T-cell (primary cell): Measurements from ENCODE around the gene MT1M. TPM values are rescaled to one million over a fixed set of nuclear protein-coding genes. Genes with fewer than 3 reads are reported as not detected.

ENCODE experiments used
- ATAC-seq, 4 experiments: fragments of 200-7000 bp in 3 of 4; fragments of 150-1000 bp in 1 of 4; cut with Tn5 transposase; replicated peaks in 1 of 4; 1 replicate in 3 of 4; 2 replicates in 1 of 4; pipeline ENCODE4 v1.10.0; 2021; ENCODE audit warnings: moderate library complexity in 3 of 4, mild to moderate bottlenecking in 2 of 4, moderate number of reproducible peaks in 1 of 4
- CTCF ChIA-PET, 2 donors: fragments of 300-600 bp; sonication (Branson Sonifier 250); formaldehyde crosslinking; loops; one replicate each; lab custom pipeline; 2022; ENCODE audit warnings: antibody characterized with exemption in 2 of 2; lab: Charles Lee
- POLR2A ChIA-PET, 2 donors: fragments of 300-600 bp; sonication (Branson Sonifier 250); formaldehyde crosslinking; loops; one replicate each; lab custom pipeline; 2022; ENCODE audit warnings: antibody characterized with exemption in 2 of 2; lab: Charles Lee
- DNase-seq, 35 experiments: peaks; one replicate each; pipeline versions ENCODE4 v3.0.0 to v3.0.0-alpha.2; 2013 to 2023
- H3K27ac ChIP-seq: one replicate; pipeline ENCODE4 v1.5.1; 2013; ENCODE audit warnings: low read length
- H3K27me3 ChIP-seq, 2 experiments: replicated peaks in 1 of 2; 1 replicate in 1 of 2; 2 replicates in 1 of 2; pipeline versions ENCODE4 v1.6.1 to v1.7.0; 2013; ENCODE audit warnings: low read length in 1 of 2, mixed read lengths in 1 of 2; ENCODE audit not compliant: control insufficient read depth in 2 of 2, insufficient read depth in 2 of 2; ENCODE audit errors: extremely low read depth in 1 of 2
- H3K36me3 ChIP-seq, 2 donors: 1 replicate in 1 of 2; 2 replicates in 1 of 2; pipeline versions ENCODE4 v1.6.1 to v1.7.0; 2013; ENCODE audit warnings: low read length in 1 of 2; ENCODE audit not compliant: control insufficient read depth in 2 of 2, insufficient read depth in 1 of 2; ENCODE audit errors: extremely low read depth in 1 of 2
- H3K4me1 ChIP-seq, 2 experiments: 1 replicate in 1 of 2; 2 replicates in 1 of 2; pipeline versions ENCODE4 v1.6.1 to v1.7.0; 2013; ENCODE audit warnings: low read length in 2 of 2, mixed read lengths in 1 of 2; ENCODE audit not compliant: insufficient read depth in 2 of 2, control insufficient read depth in 1 of 2; ENCODE audit errors: extremely low read depth in 1 of 2
- H3K4me3 ChIP-seq, 2 donors: 1 replicate in 1 of 2; 2 replicates in 1 of 2; pipeline versions ENCODE4 v1.5.1 to v1.7.0; 2013; ENCODE audit warnings: mild to moderate bottlenecking in 2 of 2, low read length in 1 of 2, moderate library complexity in 1 of 2; ENCODE audit not compliant: control insufficient read depth in 1 of 2; ENCODE audit errors: extremely low read depth in 1 of 2
- H3K9me3 ChIP-seq: 2 replicates; pipeline ENCODE4 v1.7.0; 2013
- H3K27ac Mint-ChIP-seq, 2 donors: one replicate each; pipeline ENCODE4 v1.8.0; 2020 to 2021; ENCODE audit warnings: mild to moderate bottlenecking in 2 of 2, mixed read lengths in 2 of 2
- H3K27me3 Mint-ChIP-seq, 2 donors: one replicate each; pipeline ENCODE4 v1.8.0; 2021 to 2022; ENCODE audit warnings: mixed read lengths in 2 of 2
- H3K36me3 Mint-ChIP-seq: one replicate; pipeline ENCODE4 v1.8.0; 2021; ENCODE audit warnings: mixed read lengths
- H3K4me1 Mint-ChIP-seq, 3 donors: one replicate each; pipeline ENCODE4 v1.8.0; 2020 to 2022; ENCODE audit warnings: mixed read lengths in 3 of 3, mild to moderate bottlenecking in 1 of 3
- H3K4me3 Mint-ChIP-seq, 3 donors: one replicate each; pipeline ENCODE4 v1.8.0; 2020 to 2022; ENCODE audit warnings: mild to moderate bottlenecking in 3 of 3, mixed read lengths in 3 of 3, moderate library complexity in 3 of 3
- H3K9me3 Mint-ChIP-seq, 3 donors: one replicate each; pipeline ENCODE4 v1.8.0; 2020 to 2022; ENCODE audit warnings: mixed read lengths in 3 of 3
- WGBS: methylation state at CpG from one replicate; pipeline ENCODE4 v1.1.5; 2013; ENCODE audit warnings: missing lambda C conversion rate; ENCODE audit not compliant: insufficient coverage; 5-methylcytosine and 5-hydroxymethylcytosine counted together
- total RNA-seq, 35 experiments: library from RNA in 6 of 35; stranded (reverse) in 6 of 35; fragments of 120-200 nt in 1 of 35; gene quantifications; one replicate each; pipeline versions ENCODE4 v1.2.1 to v1.2.4 and lab custom pipeline; 2013 to 2026

The MT1M gene
- total RNA-seq, 5 donors from 2014 or later (not counting 1 experiment from before 2014, with no cell fraction given) = not detected

DNA sequence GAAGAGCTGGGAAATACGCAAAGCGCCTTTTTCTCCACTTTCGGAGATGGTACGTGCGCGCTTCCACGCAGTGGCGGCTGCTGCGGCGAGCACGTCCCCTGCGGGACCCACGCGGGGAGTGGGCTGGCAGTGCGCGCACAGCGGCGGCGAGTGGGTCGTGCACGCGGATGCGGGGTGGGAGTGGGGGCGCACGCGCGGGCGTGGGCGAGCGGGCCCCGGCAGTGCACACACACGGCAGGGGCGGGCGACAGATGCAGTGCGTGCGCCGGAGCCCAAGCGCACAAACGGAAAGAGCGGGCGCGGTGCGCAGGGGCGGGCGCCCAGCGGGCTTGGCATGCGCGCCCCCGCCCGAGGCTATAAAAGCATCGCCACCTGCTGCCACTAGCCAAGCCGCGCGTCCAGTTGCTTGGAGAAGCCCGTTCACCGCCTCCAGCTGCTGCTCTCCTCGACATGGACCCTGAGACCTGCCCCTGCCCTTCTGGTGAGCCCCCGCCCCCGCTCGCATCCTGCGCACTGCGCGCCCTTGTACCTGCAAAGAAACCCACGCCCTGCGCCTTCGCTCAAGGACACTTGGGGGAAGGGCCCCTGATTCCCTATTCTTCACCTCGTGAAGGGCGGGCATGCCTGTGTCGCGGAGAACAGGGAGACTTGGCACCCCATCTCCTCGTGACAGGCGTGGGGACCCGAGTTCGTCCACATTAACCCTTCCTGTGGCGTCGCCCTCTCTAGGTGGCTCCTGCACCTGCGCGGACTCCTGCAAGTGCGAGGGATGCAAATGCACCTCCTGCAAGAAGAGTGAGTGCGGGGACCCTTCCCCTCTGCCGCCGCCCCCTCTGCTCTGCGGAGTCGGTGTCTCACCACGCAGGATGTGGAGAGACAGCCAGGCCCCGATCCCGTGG lies 43.1 kb upstream of the MT1M start, which contains the start of gene MT3:
TSS of gene MT3 (plus strand) at position 388 of the 899 bp plus-strand sequence. CDS start at position 451, 63 bp downstream.
- Mint-ChIP-seq H3K27me3 (peaks cover 14 to 45% of the 10 kb centered on the region in 2 donors), H3K4me1 (peaks cover 10 to 14% (median 12%) of the 10 kb centered on the region in 3 donors), H3K27ac (no peak within 1 kb of the TSS)

DNA sequence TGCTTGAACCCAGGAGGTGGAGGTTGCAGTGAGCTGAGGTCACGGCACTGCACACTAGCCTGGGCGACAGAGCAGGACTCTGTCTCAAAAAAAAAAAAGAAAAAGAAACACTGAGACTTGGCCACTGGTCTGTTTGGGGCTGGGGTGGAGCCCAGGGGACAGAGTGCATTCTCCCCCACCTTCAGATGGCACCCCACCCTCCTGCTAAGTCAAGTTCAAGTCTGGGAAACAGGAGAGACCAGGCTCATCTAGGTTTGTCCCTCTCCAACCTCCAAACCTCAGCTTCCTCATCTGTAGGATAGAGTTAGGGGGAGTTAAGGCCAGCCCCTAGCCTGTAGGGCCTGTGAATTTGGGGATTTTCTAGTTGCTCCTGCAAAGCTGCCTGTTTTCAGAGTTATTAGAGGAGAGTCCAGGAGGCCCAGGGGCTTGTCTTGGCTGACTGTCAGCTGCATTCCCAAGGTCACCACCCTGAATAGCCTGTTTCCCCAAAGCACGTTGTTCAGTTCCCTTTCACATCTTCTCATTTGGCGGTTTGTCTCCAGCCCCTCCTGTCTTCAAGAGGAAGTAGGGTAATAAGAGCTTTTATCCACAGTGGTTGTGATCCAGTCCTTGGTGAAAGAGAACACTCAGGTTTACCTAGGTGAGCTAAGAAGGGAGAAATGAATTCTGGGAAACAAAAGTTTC lies 40.9 kb upstream of the MT1M start:
- CTCF ChIA-PET = interaction anchor here (0.5 to 1.3 kb wide), 3 partner anchors 9 to 110 kb away, joined by 3 to 4 read pairs (median 4); no protein-coding TSS in a partner anchor
- H3K27me3 Mint-ChIP-seq = peaks cover 14 to 41% of the 10 kb centered on the region in 2 donors
- Histone ChIP-seq H3K36me3 (no peaks in the 10 kb centered on the region), H3K27me3 (peaks cover 0 to 31% of the 10 kb centered on the region in 2 experiments), H3K27ac (no peak overlapping the region), H3K4me1 (peaks cover 0 to 14% of the 10 kb centered on the region in 2 experiments), H3K9me3 (no peaks in the 10 kb centered on the region), H3K4me3 (no peak overlapping the region)
- peaks cover 0 to 7% (median 0%) of the 10 kb centered on the region in 3 donors for H3K9me3 Mint-ChIP-seq
- H3K27ac Mint-ChIP-seq = no peak overlapping the region
- 100% methylated on average over 2 of the region's 4 CpGs for WGBS
- POLR2A ChIA-PET = no interaction called here
- no peak for DNase-seq
- H3K4me3 Mint-ChIP-seq = no peak overlapping the region
- H3K4me1 Mint-ChIP-seq = peaks cover 10 to 14% (median 12%) of the 10 kb centered on the region in 3 donors
- ATAC-seq = no peak
- no peaks in the 10 kb centered on the region for H3K36me3 Mint-ChIP-seq

More for the DNA sequence above, 43.1 kb upstream of the MT1M start, which contains the start of gene MT3:
- 4% methylated on average over 87 of the region's 87 CpGs for WGBS
- peak in 15 of 35 experiments; percentile 5 to 52 (median 28) for DNase-seq
- ChIA-PET CTCF (no interaction called here), POLR2A (no interaction called here)
- peaks cover 0 to 14% of the 10 kb centered on the region in 2 experiments for H3K4me1 ChIP-seq
- peaks cover 0 to 7% (median 0%) of the 10 kb centered on the region in 3 donors for H3K9me3 Mint-ChIP-seq
- no peak within 1 kb of the TSS for H3K27ac ChIP-seq
- peaks cover 2 to 31% of the 10 kb centered on the region in 2 experiments for H3K27me3 ChIP-seq
- peak; percentile 82 to 90 (median 85) for ATAC-seq
- no peaks in the 10 kb centered on the region for H3K9me3 ChIP-seq
- H3K36me3 ChIP-seq = no peaks in the 10 kb centered on the region
- H3K36me3 Mint-ChIP-seq = no peaks in the 10 kb centered on the region
- peak within 1 kb of the TSS; percentile 71 to 88 (median 78) for H3K4me3 Mint-ChIP-seq
- peak within 1 kb of the TSS; percentile 52 to 77 for H3K4me3 ChIP-seq

DNA sequence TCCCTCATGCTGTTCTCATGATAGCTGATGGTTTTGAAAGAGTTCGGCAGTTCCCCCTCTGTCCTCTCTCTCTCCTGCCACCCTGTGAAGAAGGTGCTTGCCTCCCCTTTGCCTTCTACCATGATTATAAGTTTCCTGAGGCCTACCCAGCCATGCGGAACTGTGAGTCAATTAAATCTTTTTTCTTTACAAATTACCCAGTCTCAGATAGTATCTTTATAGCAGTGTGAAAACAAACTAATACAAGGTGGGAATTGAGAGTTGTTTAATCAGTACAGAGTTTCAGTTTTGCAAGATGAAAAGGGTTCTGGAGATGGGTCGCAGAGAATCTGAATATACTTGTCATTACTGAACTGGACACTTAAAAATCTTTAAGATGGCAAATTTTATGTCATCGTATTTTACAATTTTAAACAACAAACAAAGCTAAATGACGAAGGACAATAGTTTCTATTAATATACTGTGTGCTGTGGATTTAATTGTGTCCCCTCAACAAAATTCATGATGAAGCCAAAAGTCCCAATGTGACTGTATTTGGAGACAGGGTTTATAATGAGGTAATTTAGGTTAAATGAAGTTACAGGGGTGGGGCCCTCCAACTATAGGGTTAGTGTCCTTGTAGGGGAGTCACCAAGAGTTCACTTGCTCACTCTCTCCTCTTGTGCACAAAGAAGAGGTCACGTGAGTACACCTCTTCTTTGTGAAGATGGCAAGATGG lies 38.7 kb upstream of the MT1M start:
- no peak overlapping the region for H3K27ac Mint-ChIP-seq
- DNase-seq (no peak), ATAC-seq (no peak)
- peaks cover 12 to 28% of the 10 kb centered on the region in 2 donors for H3K27me3 Mint-ChIP-seq
- H3K36me3 Mint-ChIP-seq = no peaks in the 10 kb centered on the region
- H3K9me3 Mint-ChIP-seq = peaks cover 0 to 7% (median 0%) of the 10 kb centered on the region in 3 donors
- 100% methylated on average over 1 of the region's 6 CpGs for WGBS
- H3K36me3 ChIP-seq = no peaks in the 10 kb centered on the region
- peaks cover 0 to 13% of the 10 kb centered on the region in 2 experiments for H3K4me1 ChIP-seq
- peaks cover 0 to 22% of the 10 kb centered on the region in 2 experiments for H3K27me3 ChIP-seq
- H3K4me1 Mint-ChIP-seq = peaks cover 10 to 13% (median 12%) of the 10 kb centered on the region in 3 donors
- no peak overlapping the region for H3K27ac ChIP-seq
- no peak overlapping the region for H3K4me3 ChIP-seq
- ChIA-PET POLR2A (no interaction called here), CTCF (interaction anchor here in 1 of 2 donors (0.5 kb wide), 1 partner anchor 113 kb away, joined by 4 read pairs; no protein-coding TSS in a partner anchor)
- no peak overlapping the region for H3K4me3 Mint-ChIP-seq
- H3K9me3 ChIP-seq = no peaks in the 10 kb centered on the region

DNA sequence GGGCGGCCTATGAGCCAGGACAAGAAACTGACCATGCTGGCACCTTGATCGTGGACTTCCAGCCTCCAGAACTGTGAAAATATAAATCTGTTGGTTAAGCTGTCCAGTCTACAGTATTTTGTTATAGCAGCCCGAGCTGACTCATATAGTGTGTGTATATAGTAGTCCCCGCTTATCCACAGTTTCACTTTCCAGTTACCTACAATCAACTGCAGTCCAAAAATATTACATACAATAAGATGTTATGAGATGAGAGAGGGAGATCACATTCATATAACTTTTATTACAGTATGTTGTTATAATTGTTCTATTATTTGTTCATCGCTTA lies 38.2 kb upstream of the MT1M start:
- ChIA-PET POLR2A (no interaction called here), CTCF (no interaction called here)
- H3K4me3 ChIP-seq = no peak overlapping the region
- H3K4me1 ChIP-seq = peaks cover 0 to 9% of the 10 kb centered on the region in 2 experiments
- WGBS = no CpG with 5 or more reads among the region's 5 CpGs
- ATAC-seq (no peak), DNase-seq (no peak)
- Mint-ChIP-seq H3K4me1 (peaks cover 10% of the 10 kb centered on the region in 3 donors), H3K27me3 (peaks cover 10 to 25% of the 10 kb centered on the region in 2 donors), H3K36me3 (no peaks in the 10 kb centered on the region), H3K4me3 (no peak overlapping the region), H3K9me3 (peaks cover 0 to 7% (median 0%) of the 10 kb centered on the region in 3 donors), H3K27ac (no peak overlapping the region)
- H3K36me3 ChIP-seq = no peaks in the 10 kb centered on the region
- H3K27ac ChIP-seq = no peak overlapping the region
- peaks cover 0 to 18% of the 10 kb centered on the region in 2 experiments for H3K27me3 ChIP-seq
- H3K9me3 ChIP-seq = no peaks in the 10 kb centered on the region

DNA sequence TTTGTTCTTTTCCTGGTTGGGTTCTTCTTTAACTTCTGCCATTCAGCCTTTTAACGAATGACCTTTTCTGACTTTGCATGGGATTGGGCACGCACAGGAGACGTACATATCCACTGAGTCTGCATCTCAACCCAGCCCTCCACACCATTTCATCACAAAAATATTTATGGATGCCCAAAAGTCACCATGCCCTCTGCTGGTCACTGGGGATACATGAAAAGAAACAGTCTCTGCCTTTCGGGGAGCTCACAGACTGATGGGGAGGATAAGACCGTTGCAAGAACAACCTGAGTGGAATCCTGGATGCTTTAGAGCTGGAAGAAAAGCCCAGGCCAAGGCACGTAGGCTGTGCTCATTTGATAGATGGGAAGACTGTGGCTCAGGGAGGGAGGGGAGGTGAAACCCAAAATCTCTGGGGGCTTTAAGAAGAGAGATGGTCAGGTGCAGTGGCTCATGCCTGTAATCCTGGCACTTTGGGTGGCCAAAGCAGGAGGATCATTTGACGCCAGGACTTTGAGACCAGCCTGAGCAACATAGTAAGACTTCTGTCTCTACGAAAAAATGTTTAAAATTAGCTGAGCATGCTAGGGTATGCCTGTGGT lies 32.0 kb upstream of the MT1M start:
- peaks cover 0 to 3% of the 10 kb centered on the region in 2 experiments for H3K4me1 ChIP-seq
- no peak overlapping the region for H3K4me3 Mint-ChIP-seq
- no peak overlapping the region for H3K27ac ChIP-seq
- no peaks in the 10 kb centered on the region for H3K36me3 ChIP-seq
- no peak overlapping the region for H3K27ac Mint-ChIP-seq
- ChIA-PET CTCF (interaction anchor here (0.5 to 2.0 kb wide), 8 partner anchors 9 to 1679 kb away, joined by 3 to 11 read pairs (median 4); no protein-coding TSS in a partner anchor), POLR2A (no interaction called here)
- no peaks in the 10 kb centered on the region for H3K9me3 Mint-ChIP-seq
- H3K4me3 ChIP-seq = no peak overlapping the region
- H3K9me3 ChIP-seq = no peaks in the 10 kb centered on the region
- H3K27me3 ChIP-seq = peaks cover 0 to 16% of the 10 kb centered on the region in 2 experiments
- H3K4me1 Mint-ChIP-seq = peaks cover 0 to 2% (median 2%) of the 10 kb centered on the region in 3 donors
- no peaks in the 10 kb centered on the region for H3K36me3 Mint-ChIP-seq
- DNase-seq = peak in 9 of 35 experiments; percentile 8 to 65 (median 23)
- 46% methylated on average over 7 of the region's 8 CpGs for WGBS
- peak in 2 of 4 experiments; percentile 50 to 59 for ATAC-seq
- peaks cover 4 to 11% of the 10 kb centered on the region in 2 donors for H3K27me3 Mint-ChIP-seq
